K562 (cell line): ENCODE measurements around the gene SH3TC1. TPM values are rescaled to one million over a fixed set of nuclear protein-coding genes. Genes with fewer than 3 reads are reported as not detected.

Experiments
- ATAC-seq: fragments of 200-7000 bp; cut with Tn5 transposase; 3 replicates; pipeline ENCODE4 v1.9.1; 2020; ENCODE audit warnings: moderate library complexity
- BruUV-seq: library from RNA; stranded (reverse); fragments of 400-500 nt; replicated peaks from 2 replicates; lab custom pipeline; 2021; lab: Mats Ljungman, UMichigan
- CTCF ChIA-PET: fragments of 300-600 bp; formaldehyde crosslinking; extraction: SDS; loops from one replicate; lab custom pipeline; 2021; ENCODE audit warnings: low intra/inter-chr PET ratio; lab: Yijun Ruan, JAX
- POLR2A ChIA-PET: fragments of 300-600, 350-650 bp; sonication (Branson Sonifier 250); formaldehyde crosslinking; extraction: SDS; loops from one replicate; lab custom pipeline; 2021; ENCODE audit warnings: antibody characterized with exemption, inconsistent platforms; lab: Yijun Ruan, JAX
- DNase-seq, 4 experiments: peaks; one replicate each; pipeline versions ENCODE4 v3.0.0 to v3.0.0-alpha.2; 2011 to 2018; ENCODE audit warnings: low spot score in 3 of 4, mixed read lengths in 3 of 4; ENCODE audit errors: extremely low read depth in 1 of 4
- FAIRE-seq: peaks from 2 replicates; lab custom pipeline; 2011; peaks lifted over from hg19 to GRCh38; lab: Jason Lieb, UNC
- H2AFZ ChIP-seq: 2 replicates; pipeline ENCODE4 v1.6.0; 2011; ENCODE audit warnings: low read depth, low read length, control low read depth, inconsistent platforms
- H3K27ac ChIP-seq: fragments of 200-600 bp; 3 replicates; pipeline ENCODE4 v1.8.0; 2011; ENCODE audit warnings: low read depth, mild to moderate bottlenecking, control low read depth, inconsistent platforms, low read length, moderate library complexity, mixed read lengths; ENCODE audit errors: extremely low read depth
- H3K27me3 ChIP-seq, 2 experiments: fragments of 300-600 bp in 1 of 2; 2 replicates in 1 of 2; 3 replicates in 1 of 2; pipeline versions ENCODE4 v1.6.0 to v1.8.0; 2011; ENCODE audit warnings: inconsistent platforms in 2 of 2, low read length in 2 of 2, mild to moderate bottlenecking in 1 of 2, mixed read lengths in 1 of 2, moderate library complexity in 1 of 2; ENCODE audit not compliant: control insufficient read depth in 2 of 2, insufficient read depth in 2 of 2
- H3K36me3 ChIP-seq: fragments of 300-600 bp; 3 replicates; pipeline ENCODE4 v1.8.0; 2011; ENCODE audit warnings: mild to moderate bottlenecking, low read length, inconsistent platforms; ENCODE audit not compliant: control insufficient read depth, insufficient read depth
- H3K4me1 ChIP-seq, 2 experiments: fragments of 200-600 bp in 1 of 2; replicated peaks in 1 of 2; 2 replicates in 1 of 2; 3 replicates in 1 of 2; pipeline versions ENCODE4 v1.5.1 to v1.8.0; 2011; ENCODE audit warnings: inconsistent platforms in 2 of 2, low read length in 2 of 2, mild to moderate bottlenecking in 1 of 2, mixed read lengths in 1 of 2, moderate library complexity in 1 of 2; ENCODE audit not compliant: control insufficient read depth in 2 of 2, insufficient read depth in 2 of 2
- H3K4me2 ChIP-seq: 2 replicates; pipeline ENCODE4 v1.6.1; 2011; ENCODE audit warnings: low read length, control low read depth, inconsistent platforms, mixed read lengths; ENCODE audit not compliant: insufficient read depth
- H3K4me3 ChIP-seq: fragments of 200-600 bp; sonication (generic), shearing (Covaris generic); 2 replicates; pipeline ENCODE4 v1.5.1; 2016; ENCODE audit warnings: control low read depth, inconsistent platforms
- H3K79me2 ChIP-seq: fragments of 200-600 bp; 3 replicates; pipeline ENCODE4 v1.8.0; 2011; ENCODE audit warnings: low read length, inconsistent platforms; ENCODE audit not compliant: control insufficient read depth, insufficient read depth
- H3K9ac ChIP-seq, 2 experiments: 2 replicates each; pipeline versions ENCODE4 v1.6.0 to v1.6.1; 2011; ENCODE audit warnings: low read depth in 2 of 2, low read length in 2 of 2, control low read depth in 1 of 2, inconsistent platforms in 1 of 2, mild to moderate bottlenecking in 1 of 2, mixed read lengths in 1 of 2; ENCODE audit not compliant: insufficient read depth in 1 of 2
- H3K9me1 ChIP-seq: one replicate; pipeline ENCODE4 v1.6.0; 2011; ENCODE audit warnings: inconsistent platforms, mild to moderate bottlenecking, low read length, moderate library complexity; ENCODE audit not compliant: control insufficient read depth, insufficient read depth
- H3K9me3 ChIP-seq: replicated peaks from 2 replicates; pipeline ENCODE4 v1.5.1; 2011; ENCODE audit warnings: low read depth, low read length, inconsistent platforms; ENCODE audit not compliant: control insufficient read depth, insufficient read depth
- H4K20me1 ChIP-seq: replicated peaks from 2 replicates; pipeline ENCODE4 v1.6.1; 2011; ENCODE audit warnings: low read length, inconsistent platforms, mixed read lengths; ENCODE audit not compliant: control insufficient read depth, insufficient read depth
- DPF2 ChIP-seq: fragments of 450-650 bp; IDR thresholded peaks from 2 replicates; pipeline ENCODE4 v1.6.1; 2016
- EZH2 ChIP-seq: IDR thresholded peaks from 2 replicates; pipeline ENCODE4 v1.6.1; 2012; ENCODE audit warnings: low read depth, mild to moderate bottlenecking, inconsistent platforms, low read length, borderline replicate concordance
- HNRNPL ChIP-seq: fragments of 200-400 bp; formaldehyde crosslinking; IDR thresholded peaks from 2 replicates; pipeline ENCODE4 v1.6.1; 2017; ENCODE audit warnings: low read depth, mild to moderate bottlenecking, low read length
- POLR3A ChIP-seq: IDR thresholded peaks from 2 replicates; pipeline ENCODE4 v1.6.1; 2011; ENCODE audit warnings: borderline replicate concordance, mild to moderate bottlenecking, moderate library complexity; ENCODE audit not compliant: insufficient read length, insufficient read depth; ENCODE audit errors: extremely low read depth
- PURB ChIP-seq: sonication (generic); formaldehyde crosslinking; IDR thresholded peaks from 2 replicates; pipeline ENCODE4 v1.9.0; 2021; ENCODE audit warnings: low read depth, mild to moderate bottlenecking, missing genetic modification reagents
- RBFOX2 ChIP-seq: fragments of 200-400 bp; formaldehyde crosslinking; IDR thresholded peaks from 2 replicates; pipeline ENCODE4 v1.6.1; 2017; ENCODE audit warnings: low read depth, mild to moderate bottlenecking, low read length, moderate library complexity
- SMC3 ChIP-seq: conservative IDR thresholded peaks from 2 replicates; pipeline ENCODE4 v1.6.1; 2011; ENCODE audit warnings: low read depth, low read length, improper control_type of control experiment; ENCODE audit not compliant: insufficient read depth
- ZSCAN29 ChIP-seq: fragments of 450-650 bp; IDR thresholded peaks from 2 replicates; pipeline ENCODE4 v1.6.1; 2017
- WGBS: fragments of 100-300 bp; shearing (Covaris generic); methylation state at CpG from one replicate; pipeline ENCODE4 v1.1.6; 2016; ENCODE audit warnings: low coverage, mixed read lengths; ENCODE audit not compliant: insufficient coverage; ENCODE audit errors: missing lambda C conversion rate; 5-methylcytosine and 5-hydroxymethylcytosine counted together
- in situ Hi-C: fragments of 300-500 bp; cut with MboI; formaldehyde crosslinking; loops from 4 replicates; pipeline ENCODE4 v1.15.0; 2018; ENCODE audit warnings: inconsistent platforms, mixed read lengths
- intact Hi-C: fragments of 100-400 bp; cut with micrococcal nuclease; formaldehyde crosslinking; loops from 2 replicates; pipeline ENCODE4 v1.14.2; 2022
- polyA plus RNA-seq, 8 experiments: library from polyadenylated mRNA; depleted of rRNA in 4 of 8; stranded (reverse) in 5 of 8; unstranded in 3 of 8; fragments of >200 nt; fragmentation: Nextera tagmentation in 2 of 8; fragmentation: Illumina TruSeq in 1 of 8; extraction: Ambion mirVana in 2 of 8; extraction: Trizol in 1 of 8; gene quantifications; 2 replicates each; pipeline versions ENCODE4 v1.2.1 to v1.2.3, GENCODE V29; 2011 to 2014; ENCODE audit warnings: inconsistent platforms in 1 of 8, missing spikeins in 1 of 8
- total RNA-seq, 7 experiments: library from RNA; depleted of rRNA in 6 of 7; stranded (reverse); fragments of >200 nt in 6 of 7; fragmentation: Illumina TruSeq in 2 of 7; extraction: Trizol in 2 of 7; gene quantifications; 2 replicates each; pipeline versions ENCODE4 v1.2.1 to v1.2.3, GENCODE V29; 2011 to 2021; ENCODE audit warnings: low replicate concordance in 1 of 7
- TF ChIP-seq, protein P1 (sequence below): sonication (generic); formaldehyde crosslinking; IDR thresholded peaks from 2 replicates; pipeline ENCODE4 v1.8.0; 2022; ENCODE audit warnings: missing genetic modification reagents, mild to moderate bottlenecking, moderate library complexity, borderline replicate concordance
- TF ChIP-seq, protein P2 (sequence below), 3 experiments: IDR thresholded peaks in 2 of 3; conservative IDR thresholded peaks in 1 of 3; 2 replicates each; pipeline ENCODE4 v1.5.1; 2011 to 2012; ENCODE audit warnings: low read length in 3 of 3, mild to moderate bottlenecking in 3 of 3, control low read depth in 2 of 3, improper control_type of control experiment in 1 of 3, inconsistent platforms in 1 of 3, low read depth in 1 of 3, mixed read lengths in 1 of 3, moderate library complexity in 1 of 3; ENCODE audit not compliant: insufficient read depth in 2 of 3
- TF ChIP-seq, protein P3 (sequence below): fragments of 450-650 bp; IDR thresholded peaks from 2 replicates; pipeline ENCODE4 v1.7.0; 2016; ENCODE audit warnings: borderline replicate concordance
- TF ChIP-seq, protein P4 (sequence below): fragments of 250-450 bp; sonication (Bioruptor Pico); IDR thresholded peaks from 2 replicates; pipeline ENCODE4 v1.5.0; 2021

SH3TC1 gene
- total and polyA plus RNA-seq, 9 of the 15 experiments (the other 6 are each of a cell fraction or from before 2014, with no cell fraction given) = 0.04 to 2.1 (median 0.48) TPM; not detected in 1

DNA sequence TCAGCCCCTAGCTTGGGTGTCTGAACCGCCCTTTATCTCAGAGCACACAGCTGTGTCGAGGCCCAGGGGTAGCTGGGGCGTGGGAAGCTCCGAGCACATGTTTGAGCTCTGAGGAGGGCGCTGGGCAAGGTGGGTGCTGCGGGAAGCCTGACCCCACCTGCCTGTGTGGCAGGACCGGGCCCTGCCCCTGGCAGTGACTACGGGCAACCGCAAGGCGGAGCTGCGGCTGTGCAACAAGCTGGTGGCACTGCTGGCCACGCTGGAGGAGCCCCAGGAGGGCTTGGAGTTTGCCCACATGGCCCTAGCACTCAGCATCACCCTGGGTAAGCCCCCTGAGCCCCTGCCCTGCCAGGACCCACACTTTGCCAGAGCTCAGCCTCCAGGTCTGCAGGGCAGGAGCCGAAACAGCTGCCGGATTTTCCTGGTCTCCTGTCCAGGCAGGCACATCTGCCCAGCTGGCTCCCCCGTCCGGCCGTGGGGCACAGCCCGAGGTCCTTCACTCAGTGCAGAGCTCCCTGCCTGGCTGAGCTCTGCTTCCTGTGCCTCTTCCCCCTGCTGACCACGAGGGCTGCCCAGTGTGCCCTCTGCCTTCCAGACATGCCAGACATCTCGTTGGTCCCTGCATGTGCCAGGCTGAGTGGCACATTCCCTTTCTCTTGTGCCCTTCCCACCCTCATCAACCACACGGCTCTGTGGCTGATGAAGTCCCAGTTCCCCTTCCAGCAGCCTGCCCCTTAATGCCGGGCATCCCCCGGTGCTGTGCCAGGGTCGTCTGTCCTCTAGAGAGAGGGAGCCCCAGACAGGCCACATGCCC lies 37.2 kb downstream of the SH3TC1 start:
- FAIRE-seq (no peak), DNase-seq (peak in 3 of 4 experiments; percentile 18 to 37 (median 33)), ATAC-seq (peak; percentile 68)
- POLR2A ChIA-PET = interaction anchor here (0.6 to 2.2 kb wide), 8 partner anchors 9 to 174 kb away, joined by 3 to 5 read pairs (median 4); no protein-coding TSS in a partner anchor
- no peak overlapping the region for H2AFZ ChIP-seq
- in situ Hi-C loops = no loop called here
- H3K9me1 ChIP-seq = no peaks in the 10 kb centered on the region
- H4K20me1 ChIP-seq = peaks cover 4% of the 10 kb centered on the region; the same call in 1 of the 2 replicates
- H3K27me3 ChIP-seq = peaks cover 0 to 10% of the 10 kb centered on the region in 2 experiments; a peak in 2 of 5 replicates
- peaks cover 0 to 17% of the 10 kb centered on the region in 2 experiments; a peak in 2 of 5 replicates for H3K4me1 ChIP-seq
- H3K27ac ChIP-seq = no peak overlapping the region
- H3K79me2 ChIP-seq = no peaks in the 10 kb centered on the region
- CTCF ChIA-PET = interaction anchor here (1.1 kb wide), 1 partner anchor 166 kb away, joined by 4 read pairs; no protein-coding TSS in a partner anchor
- 9% methylated on average over 20 of the region's 24 CpGs for WGBS
- no peaks in the 10 kb centered on the region for H3K9me3 ChIP-seq
- no peaks in the 10 kb centered on the region for H3K36me3 ChIP-seq
- BruUV-seq = no TSS peak
- intact Hi-C loops = loop anchor here (5.0 kb wide), 1 partner anchor 59 kb away; no protein-coding TSS in a partner anchor
- TF ChIP-seq ZSCAN29 = no peak
- no peak for TF ChIP-seq POLR3A
- TF ChIP-seq, protein P1, sequence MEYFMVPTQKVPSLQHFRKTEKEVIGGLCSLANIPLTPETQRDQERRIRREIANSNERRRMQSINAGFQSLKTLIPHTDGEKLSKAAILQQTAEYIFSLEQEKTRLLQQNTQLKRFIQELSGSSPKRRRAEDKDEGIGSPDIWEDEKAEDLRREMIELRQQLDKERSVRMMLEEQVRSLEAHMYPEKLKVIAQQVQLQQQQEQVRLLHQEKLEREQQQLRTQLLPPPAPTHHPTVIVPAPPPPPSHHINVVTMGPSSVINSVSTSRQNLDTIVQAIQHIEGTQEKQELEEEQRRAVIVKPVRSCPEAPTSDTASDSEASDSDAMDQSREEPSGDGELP (CRISPR knock-in tag) = 0 out of 2 replicates have a peak, but pooled peaks have one; percentile 18
- TF ChIP-seq, protein P2, sequence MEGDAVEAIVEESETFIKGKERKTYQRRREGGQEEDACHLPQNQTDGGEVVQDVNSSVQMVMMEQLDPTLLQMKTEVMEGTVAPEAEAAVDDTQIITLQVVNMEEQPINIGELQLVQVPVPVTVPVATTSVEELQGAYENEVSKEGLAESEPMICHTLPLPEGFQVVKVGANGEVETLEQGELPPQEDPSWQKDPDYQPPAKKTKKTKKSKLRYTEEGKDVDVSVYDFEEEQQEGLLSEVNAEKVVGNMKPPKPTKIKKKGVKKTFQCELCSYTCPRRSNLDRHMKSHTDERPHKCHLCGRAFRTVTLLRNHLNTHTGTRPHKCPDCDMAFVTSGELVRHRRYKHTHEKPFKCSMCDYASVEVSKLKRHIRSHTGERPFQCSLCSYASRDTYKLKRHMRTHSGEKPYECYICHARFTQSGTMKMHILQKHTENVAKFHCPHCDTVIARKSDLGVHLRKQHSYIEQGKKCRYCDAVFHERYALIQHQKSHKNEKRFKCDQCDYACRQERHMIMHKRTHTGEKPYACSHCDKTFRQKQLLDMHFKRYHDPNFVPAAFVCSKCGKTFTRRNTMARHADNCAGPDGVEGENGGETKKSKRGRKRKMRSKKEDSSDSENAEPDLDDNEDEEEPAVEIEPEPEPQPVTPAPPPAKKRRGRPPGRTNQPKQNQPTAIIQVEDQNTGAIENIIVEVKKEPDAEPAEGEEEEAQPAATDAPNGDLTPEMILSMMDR (IDR thresholded peaks at IDR 0.05 in 2 of 3, conservative IDR thresholded peaks at IDR 0.05 in 1 of 3; ENCODE audit: insufficient read depth in 2 of 3, low read depth in 1 of 3, low read length in 3 of 3) = peak; percentile 58 to 63 (median 59)
- TF ChIP-seq, protein P3, sequence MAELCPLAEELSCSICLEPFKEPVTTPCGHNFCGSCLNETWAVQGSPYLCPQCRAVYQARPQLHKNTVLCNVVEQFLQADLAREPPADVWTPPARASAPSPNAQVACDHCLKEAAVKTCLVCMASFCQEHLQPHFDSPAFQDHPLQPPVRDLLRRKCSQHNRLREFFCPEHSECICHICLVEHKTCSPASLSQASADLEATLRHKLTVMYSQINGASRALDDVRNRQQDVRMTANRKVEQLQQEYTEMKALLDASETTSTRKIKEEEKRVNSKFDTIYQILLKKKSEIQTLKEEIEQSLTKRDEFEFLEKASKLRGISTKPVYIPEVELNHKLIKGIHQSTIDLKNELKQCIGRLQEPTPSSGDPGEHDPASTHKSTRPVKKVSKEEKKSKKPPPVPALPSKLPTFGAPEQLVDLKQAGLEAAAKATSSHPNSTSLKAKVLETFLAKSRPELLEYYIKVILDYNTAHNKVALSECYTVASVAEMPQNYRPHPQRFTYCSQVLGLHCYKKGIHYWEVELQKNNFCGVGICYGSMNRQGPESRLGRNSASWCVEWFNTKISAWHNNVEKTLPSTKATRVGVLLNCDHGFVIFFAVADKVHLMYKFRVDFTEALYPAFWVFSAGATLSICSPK = no peak
- TF ChIP-seq, protein P4, sequence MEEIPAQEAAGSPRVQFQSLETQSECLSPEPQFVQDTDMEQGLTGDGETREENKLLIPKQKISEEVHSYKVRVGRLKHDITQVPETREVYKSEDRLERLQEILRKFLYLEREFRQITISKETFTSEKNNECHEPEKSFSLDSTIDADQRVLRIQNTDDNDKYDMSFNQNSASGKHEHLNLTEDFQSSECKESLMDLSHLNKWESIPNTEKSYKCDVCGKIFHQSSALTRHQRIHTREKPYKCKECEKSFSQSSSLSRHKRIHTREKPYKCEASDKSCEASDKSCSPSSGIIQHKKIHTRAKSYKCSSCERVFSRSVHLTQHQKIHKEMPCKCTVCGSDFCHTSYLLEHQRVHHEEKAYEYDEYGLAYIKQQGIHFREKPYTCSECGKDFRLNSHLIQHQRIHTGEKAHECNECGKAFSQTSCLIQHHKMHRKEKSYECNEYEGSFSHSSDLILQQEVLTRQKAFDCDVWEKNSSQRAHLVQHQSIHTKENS (CRISPR knock-in tag) = no peak
- TF ChIP-seq HNRNPL = 0 out of 2 replicates have a peak, but pooled peaks have one; percentile 36
- TF ChIP-seq RBFOX2 = no peak
- no peak for TF ChIP-seq DPF2
- TF ChIP-seq SMC3 = 0 out of 2 replicates have a peak, but pooled peaks have one; percentile 19
- TF ChIP-seq PURB (CRISPR knock-in tag) = no peak
- no peak for TF ChIP-seq EZH2
- H3K4me2 ChIP-seq = no peak overlapping the region
- H3K9ac ChIP-seq = no peak overlapping the region
- no peak overlapping the region for H3K4me3 ChIP-seq
